ENCODE measurements around the gene PACSIN1.

Gene PACSIN1, protein sequence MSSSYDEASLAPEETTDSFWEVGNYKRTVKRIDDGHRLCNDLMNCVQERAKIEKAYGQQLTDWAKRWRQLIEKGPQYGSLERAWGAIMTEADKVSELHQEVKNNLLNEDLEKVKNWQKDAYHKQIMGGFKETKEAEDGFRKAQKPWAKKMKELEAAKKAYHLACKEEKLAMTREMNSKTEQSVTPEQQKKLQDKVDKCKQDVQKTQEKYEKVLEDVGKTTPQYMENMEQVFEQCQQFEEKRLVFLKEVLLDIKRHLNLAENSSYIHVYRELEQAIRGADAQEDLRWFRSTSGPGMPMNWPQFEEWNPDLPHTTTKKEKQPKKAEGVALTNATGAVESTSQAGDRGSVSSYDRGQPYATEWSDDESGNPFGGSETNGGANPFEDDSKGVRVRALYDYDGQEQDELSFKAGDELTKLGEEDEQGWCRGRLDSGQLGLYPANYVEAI

DNA sequence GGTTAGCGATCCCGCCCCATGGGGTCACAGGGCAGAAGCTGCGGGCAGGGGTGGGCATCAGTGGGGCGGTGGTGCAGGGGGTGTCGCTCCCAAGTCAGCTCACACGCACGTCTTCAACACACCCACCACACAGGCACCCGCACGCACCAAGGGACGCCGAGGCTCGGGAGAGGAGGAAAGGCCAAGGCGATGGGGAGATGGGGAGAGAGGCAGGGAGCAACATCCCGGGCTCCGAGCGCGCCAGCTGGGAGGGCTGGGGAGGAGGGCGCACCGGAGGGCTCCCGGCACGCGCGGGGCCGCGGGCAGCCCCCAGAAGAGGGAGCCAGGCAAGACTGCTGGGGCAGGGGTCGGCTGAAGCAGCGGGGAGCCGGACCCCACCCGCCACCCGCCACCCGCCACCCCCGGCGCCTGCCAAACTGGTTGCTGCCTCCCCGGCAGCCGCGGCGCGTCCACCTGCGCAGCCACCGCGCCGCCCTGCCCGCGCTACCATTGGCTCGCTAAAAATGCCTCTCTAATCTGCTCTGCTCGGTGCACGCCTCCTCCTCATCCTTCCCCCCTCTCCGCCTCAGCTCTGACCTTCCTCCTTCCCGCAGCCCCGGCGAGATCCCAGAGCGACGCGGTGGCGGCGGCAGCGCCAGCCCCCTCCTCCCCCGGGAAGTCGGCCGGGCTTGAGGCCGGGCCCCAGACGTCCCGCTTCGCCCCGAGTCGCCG, at the start of gene PACSIN1:
Gene PACSIN1 (plus strand): TSS at position 546 of the 711 bp plus-strand sequence. CDS start 60,230 bp downstream, outside the sequence.
- DNase-seq (ENCODE audit: low read depth, low spot score) = no peak

DNA sequence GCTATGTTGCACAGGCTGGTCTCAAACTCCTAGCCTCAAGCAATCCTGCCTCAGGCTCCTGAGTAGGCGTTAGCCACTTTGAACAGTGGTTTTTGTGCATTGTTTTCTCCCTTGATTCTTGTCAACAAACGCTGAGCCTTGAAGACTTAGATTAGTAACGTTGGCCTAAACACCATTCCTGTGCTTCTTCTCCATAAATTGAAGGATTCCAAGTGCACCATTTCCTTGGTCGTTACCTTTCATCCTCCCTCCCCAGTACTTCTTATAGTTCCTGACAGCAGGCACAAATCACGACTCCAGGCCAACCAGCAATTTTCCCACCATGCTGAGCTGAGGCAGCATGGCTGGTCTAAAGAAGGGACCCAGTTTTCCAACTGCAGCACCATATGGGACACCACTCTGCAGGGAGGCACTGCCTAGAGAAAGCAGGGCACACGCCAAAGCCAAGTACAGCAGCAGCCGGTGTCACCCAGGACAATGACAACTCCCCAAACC, 49.0 kb upstream of the PACSIN1 start:
- DNase-seq (ENCODE audit: low read depth, low spot score) = no peak

DNA sequence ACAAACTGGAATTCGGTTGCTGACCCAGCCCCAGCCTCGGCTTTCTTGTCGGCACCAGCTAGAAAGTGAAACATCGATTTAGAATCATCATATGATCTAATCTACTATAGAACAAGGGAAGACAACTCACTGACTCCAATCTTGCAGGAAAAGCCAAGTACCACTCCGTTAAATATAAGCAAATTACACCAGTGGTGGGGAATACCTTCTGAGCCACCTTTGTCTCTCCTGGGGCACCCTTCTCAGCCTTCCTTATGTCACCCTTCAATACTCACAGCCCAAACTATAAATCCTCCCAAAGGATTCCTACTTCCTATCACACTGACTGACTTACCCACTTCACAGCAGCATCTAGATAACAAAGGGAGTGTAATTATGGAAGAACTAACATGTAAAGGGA, 47.5 kb upstream of the PACSIN1 start:
- no peak for DNase-seq (ENCODE audit: low read depth, low spot score)

DNA sequence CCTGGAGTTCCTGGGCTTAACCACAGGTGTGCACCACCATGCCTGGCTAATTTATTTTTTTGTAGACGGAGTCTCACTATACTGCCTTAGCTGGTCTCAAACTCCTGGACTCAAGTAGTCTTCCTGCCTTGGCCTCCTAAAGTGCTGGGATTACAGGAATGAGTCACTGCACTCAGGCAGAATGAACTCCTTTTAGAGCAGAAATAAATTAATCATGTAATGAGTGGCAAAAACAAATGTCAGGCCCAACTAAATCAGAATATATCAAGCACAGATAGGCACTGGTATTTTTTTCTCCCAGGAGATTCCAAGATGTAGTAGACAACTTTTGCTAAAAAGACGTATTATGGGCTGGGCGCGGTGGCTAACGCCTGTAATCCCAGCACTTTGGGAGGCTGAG, 42.6 kb upstream of the PACSIN1 start:
- DNase-seq (ENCODE audit: low read depth, low spot score) = no peak

DNA sequence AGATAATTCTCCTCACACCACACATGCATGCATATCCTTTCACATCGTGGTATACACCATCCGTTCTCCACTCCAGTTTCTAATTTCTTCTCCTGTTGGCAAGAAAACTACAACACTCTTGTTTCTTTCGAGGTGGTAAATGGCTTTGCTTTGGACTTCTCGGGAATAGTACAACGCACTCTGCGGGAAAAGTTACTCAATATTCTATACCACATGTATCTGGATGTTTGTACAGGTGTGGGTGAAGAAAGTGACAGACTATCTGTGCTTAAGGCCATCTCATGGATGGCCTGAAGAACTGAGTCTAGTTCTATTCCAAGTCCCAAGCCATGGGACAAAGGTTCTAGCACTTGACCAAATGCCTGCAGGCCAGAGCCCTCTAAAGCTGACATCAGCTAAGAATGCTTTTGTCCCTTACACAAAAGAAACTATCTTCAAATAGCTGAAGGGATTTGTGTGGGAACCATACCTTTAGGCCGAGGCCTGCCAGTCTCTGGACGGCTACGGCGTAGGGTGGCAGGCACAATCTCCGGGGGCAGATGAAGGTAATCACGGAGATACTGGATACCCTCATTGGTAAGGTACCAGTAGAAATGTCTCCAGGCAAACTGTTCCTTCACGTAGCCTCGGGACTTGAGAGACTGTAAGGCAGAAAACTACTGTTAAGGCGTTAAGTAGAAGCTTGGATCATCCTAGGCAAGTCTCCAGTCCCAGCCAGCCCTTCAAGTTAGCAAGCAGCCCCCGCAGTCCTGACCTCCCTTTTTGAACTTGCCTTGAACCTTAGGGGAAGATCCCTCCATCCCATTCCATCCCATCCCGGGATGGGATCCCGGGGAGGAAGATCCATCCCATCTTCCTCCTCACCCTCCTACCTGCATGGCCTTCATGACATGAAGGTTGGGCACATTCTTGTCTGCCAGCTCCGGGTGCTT, 41.4 kb upstream of the PACSIN1 start:
- DNase-seq (ENCODE audit: low read depth, low spot score) = no peak

DNA sequence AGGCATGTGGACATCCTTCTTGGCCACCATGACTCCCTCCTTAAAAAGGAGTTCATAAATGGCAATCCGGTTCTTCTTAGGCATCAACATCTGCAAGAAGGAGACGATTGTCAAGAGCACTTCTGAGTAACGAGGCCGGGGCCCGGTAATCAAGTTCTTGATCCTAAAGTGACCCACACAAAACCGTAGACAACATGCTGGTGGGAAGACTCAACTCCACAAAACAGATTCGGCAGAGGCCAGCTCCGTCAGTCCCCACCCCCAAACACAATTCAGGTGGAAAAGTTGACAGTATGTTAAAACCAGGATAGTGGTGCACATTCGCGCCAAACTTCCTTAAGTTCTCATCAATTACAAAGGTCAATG, 40.8 kb upstream of the PACSIN1 start:
- DNase-seq (ENCODE audit: low read depth, low spot score) = no peak

DNA sequence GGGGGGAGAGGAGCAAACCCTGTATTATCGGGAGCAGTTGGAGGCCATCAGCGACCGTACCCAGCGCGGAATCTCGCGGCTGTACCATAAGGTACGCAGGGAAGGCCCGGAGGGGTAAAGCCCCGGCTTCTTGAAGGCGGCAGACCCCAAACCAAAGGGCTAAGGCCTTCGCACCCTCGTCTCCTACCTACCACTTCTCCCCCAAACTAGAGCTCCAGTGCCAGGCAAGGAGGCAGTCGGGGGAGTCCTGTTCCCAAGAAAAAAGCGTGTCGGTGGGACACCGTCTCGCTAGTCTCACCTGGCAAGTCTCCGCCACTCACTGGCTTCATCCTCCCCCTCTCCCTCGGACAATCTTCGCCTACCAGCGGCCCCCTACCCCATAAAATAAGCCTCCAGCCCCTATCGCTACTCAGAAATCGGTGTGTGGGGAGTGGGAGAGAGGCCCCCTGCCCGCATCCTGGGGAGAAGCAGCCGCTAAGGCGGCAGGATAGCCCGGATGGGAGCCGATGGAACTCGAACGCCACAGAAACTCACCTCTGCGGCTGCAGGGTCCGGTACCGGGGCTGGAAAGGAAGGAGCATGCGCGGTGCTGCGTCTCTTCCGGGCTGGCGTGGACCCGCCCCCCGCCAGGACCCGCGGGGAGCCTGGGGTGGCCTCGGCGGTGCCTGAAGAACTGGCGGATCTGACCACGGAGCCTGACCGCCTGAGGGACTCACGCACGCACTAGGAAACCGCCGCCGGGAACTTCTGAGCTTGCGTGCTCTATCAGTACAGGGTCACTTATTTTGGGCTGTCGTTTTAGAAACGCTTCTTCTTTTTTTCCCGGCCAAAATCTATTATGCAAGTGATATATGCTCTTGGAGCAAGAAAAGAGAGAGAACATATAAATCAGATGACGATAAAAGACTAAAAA, 40.1 kb upstream of the PACSIN1 start, which contains the start of gene RPS10:
Gene RPS10 (minus strand): TSS at position 572 of the 913 bp plus-strand sequence. CDS start 848 bp downstream, outside the sequence.
- DNase-seq (ENCODE audit: low read depth, low spot score) = peak; percentile 64

DNA sequence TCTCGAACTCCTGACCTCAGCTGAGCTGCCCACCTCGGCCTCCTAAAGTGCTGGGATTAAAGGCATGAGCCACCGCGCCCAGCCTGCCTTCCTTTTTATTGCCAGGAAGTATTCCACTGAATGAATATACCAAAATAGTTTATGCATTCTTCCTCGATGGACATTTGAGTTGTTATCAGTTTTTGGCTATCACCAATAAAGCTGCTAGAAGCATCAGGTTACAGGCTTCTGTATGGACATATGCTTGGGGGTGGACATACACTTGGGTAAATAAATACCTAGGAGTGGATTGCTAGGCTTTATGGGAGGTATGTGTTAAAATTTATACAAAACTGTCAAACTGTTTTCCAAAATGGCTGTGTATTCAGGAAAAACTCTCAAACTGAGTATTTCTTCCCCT, 30.0 kb upstream of the PACSIN1 start:
- DNase-seq (ENCODE audit: low read depth, low spot score) = no peak

DNA sequence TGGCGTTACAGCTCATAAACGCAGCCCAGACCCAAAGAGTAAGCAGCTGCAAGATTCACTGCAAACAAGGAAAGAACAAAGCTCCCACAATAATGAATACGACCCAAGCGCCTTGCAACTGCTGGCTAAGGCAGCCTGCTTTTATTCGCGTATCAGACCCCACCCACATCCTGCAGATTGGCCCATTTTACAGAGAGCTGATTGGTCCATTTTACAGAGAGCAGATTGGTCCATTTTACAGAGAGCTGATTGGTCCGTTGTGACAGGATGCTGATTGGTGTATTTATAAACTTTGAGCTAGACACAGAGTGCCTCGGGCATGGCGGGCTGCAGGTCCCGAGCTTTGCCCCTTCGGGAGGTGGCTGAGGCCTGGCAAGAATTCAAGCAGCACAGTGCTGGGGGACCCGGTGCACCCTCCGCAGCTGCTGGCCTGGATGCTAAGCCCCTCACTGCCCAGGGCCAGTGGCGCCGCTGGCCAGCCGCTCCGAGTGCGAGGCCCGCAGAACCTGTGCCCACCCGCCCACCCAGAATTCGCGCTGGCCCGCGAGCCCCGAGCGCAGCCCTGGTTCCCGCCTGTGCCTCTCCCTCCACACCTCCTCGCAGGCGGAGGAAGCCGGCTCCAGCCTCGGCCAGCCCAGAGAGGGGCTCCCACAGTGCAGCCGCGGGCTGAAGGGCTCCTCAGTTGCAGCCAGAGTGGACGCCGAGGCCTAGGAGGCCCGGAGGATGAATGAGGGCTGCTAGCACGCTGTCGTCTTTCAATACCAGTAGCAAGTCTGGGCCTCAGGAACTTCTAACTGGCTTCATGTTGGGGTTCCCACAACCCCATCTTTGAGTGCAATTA, 28.9 kb upstream of the PACSIN1 start:
- no peak for DNase-seq (ENCODE audit: low read depth, low spot score)

DNA sequence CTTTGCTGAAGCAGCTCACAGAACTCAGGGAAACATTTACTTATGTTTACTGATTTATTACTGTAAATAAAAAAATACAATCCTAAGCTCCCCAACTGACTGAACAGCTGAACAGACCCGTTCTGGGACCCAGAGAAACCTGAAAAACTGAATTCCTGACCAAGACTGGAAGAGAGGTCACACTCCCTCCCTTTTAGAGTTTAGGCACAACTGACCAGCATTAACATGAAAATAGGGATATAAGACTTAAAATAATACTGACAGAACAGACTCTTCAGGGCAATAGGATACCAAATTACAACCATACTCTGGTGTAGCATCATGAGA, 28.3 kb upstream of the PACSIN1 start:
- no peak for DNase-seq (ENCODE audit: low read depth, low spot score)

DNA sequence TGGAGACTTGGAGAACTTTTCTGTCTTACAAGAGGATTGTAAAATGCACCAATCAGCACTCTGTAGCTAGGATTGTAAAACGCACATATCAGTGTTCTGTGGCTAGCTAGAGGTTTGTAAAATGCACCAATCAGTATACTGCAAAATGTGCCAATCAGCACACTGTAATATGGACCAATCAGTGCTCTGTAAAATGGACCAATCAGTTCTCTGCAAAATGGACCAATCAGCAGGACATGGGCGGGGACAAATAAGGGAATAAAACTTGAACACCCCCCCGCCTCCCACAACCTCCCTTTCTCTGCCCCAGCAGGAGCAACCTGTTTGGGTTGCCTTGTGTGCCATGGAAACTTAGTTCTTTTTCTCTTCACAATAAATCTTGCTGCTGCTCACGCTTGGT, 27.2 kb upstream of the PACSIN1 start:
- no peak for DNase-seq (ENCODE audit: low read depth, low spot score)

DNA sequence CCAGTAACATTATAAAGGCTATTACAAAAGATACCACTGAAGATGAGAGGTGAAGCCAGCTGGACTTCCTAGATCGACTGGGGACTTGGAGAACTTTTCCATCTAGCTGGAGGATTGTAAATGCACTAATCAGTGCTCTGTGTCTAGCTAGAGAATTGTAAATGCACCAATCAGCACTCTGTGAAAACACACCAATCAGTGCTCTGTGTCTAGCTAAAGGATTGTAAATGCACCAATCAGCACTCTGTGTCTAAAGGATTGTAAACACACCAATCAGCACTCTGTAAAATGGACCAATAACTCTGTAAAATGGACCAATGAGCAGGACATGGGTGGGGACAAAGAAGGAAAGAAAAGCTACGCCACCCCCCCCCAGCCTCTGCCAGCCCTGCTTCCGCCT, 26.4 kb upstream of the PACSIN1 start:
- no peak for DNase-seq (ENCODE audit: low read depth, low spot score)

DNA sequence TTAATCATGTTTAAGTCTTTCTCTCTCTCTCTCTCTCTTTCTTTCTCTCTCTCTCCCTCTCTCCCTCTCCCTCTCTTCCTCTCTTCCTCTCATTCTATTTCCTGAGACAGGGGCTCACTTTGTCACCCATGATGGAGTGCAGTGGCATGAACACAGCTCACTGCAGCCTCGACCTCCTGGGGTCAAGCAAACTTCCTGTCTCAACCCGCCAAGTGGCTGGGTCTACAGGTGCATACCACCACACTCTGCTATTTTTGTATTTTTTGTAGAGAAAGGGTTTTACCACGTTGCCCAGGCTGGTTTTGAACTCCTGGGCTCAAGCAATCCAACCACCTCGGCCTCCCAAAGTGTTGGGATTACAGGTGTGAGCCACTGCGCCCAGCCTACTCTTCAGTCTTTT, 24.4 kb upstream of the PACSIN1 start:
- DNase-seq (ENCODE audit: low read depth, low spot score) = no peak

DNA sequence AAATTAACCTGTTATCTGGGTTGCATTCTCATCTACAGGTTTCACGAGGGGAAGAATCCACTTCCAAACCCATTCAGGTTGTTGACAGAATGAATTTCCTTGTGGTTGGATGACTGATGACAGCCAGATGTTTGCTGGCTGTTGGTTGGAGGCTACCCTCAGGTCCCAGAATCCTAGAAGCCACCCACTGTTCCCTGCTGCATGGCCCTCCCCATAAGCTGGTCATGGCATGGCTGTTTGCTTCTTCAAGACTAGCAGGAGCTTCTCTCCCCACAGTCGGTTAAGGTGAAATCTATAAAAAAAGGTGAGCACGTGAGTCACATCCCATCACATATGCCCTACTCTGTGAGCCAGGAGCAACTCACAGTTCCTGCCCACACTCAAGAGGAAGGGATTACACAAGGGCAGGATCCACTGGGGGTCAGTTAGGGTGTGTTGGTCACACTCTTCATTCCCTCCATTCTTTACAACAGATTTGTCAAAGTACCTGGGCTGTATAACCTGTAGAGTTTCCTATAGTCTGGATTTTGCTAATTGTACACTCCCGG, 20.5 kb upstream of the PACSIN1 start:
- DNase-seq (ENCODE audit: low read depth, low spot score) = no peak

DNA sequence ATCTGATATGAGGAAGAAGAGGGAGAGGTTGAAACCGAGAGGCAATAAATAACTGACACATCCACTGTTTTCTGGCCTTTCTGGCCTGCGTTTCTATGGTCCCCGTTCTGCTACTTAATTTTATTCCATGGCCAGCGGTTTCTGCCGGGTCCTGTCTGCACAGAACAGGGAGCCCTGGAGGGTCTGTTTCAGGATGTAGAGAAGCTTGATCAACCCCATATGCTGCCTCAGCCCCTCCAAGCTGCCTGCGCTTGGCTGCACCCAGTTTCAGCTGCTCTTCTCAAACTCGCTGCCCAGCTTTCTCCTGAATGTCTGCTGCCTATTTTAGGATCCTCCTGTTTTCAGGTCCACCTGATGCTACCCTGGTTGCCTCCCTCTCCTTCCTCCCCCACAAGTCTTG, 18.5 kb upstream of the PACSIN1 start:
- no peak for DNase-seq (ENCODE audit: low read depth, low spot score)

DNA sequence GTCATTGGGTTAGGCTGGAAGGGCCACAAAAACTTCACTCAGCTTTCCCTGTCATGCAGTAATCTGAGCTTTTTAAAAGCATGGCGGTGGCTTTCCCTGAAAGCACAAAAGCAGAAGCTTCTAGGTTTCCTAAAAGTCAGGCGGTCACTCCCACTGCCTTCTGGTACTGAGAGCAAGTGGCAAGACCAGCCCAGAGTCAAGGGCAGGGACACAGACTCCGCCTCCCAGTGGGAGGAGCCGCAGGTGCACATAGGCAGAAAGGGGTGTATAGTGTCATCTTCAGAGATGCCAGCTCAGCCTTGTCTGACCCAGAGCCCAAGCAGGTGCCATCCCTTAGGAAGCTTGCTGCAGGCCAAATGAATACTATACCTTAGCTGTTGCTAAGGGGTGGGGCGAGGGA, 18.0 kb upstream of the PACSIN1 start:
- DNase-seq (ENCODE audit: low read depth, low spot score) = no peak

DNA sequence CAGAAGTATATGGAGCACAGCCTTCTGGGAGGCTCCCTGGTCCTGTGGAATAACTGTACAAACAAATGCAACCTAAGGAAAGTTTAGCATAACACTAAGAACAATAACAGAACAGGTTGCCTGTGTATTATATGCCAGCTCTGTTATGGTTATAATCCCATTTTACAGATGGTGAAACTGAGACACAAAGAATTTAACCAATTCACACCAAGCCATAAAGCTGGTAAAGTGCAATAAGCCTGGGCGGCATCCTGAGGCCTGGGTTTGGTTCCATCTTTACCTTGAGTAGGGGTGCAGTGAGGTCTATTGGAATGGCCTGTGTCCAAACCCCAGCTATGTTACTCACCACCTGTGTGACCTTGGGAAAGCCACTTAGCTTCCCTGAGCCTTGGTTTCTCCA, 14.7 kb upstream of the PACSIN1 start:
- no peak for DNase-seq (ENCODE audit: low read depth, low spot score)

DNA sequence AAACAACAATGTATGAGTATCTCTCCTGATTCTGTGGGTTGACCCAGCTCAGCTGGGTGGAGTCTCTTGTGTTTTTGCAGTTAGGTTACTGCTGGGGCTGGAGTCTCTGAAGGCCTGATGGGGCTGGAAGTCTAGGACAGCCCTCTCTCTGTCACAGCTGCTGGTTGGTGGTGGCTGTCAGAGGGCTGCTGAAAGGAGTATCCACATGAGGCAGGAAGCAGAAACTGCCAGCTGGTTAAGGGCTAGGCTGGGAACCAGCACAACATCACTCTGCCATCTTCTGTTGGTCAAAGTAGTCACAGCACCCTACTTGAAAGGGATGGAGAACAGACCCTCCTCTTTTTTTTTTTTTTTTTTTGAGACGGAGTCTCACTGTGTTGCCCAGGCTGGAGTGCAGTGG, 10.0 kb upstream of the PACSIN1 start:
- DNase-seq (ENCODE audit: low read depth, low spot score) = no peak

DNA sequence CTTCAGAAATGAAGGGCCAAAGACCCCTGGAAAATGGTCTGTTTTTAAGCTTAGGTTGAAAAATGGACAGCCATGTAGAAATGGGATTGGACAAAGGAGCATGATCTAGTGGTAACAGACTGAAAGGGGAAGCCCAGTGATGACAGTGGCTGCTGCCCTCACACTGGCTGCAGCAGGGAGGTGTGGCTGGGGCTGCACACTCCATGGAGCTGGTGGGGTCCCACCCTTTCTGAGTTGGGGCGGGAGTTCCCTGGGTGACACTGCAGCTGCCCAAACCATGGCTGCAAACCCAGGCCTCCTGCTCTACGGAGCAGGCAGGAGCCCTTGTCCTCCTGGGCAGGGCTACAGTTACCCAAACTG, 8.5 kb upstream of the PACSIN1 start:
- DNase-seq (ENCODE audit: low read depth, low spot score) = no peak

Measured in iPS DF 19.7 (cell line).